ENCODE data around the gene CFAP299. TPM values are rescaled to one million over a fixed set of nuclear protein-coding genes. Genes with fewer than 3 reads are reported as not detected.

CFAP299 gene
- total and polyA plus RNA-seq, 9 of the 15 experiments (the other 6 are each of a cell fraction or from before 2014, with no cell fraction given) = 0.09 to 3.0 (median 0.76) TPM

- peak; percentile 38; the same call in 1 of the 2 replicates for TF ChIP-seq REST (IDR thresholded peaks at IDR 0.05; ENCODE audit: borderline replicate concordance)
- no peak for TF ChIP-seq REST (CRISPR knock-in tag; IDR thresholded peaks at IDR 0.05; ENCODE audit: low read depth)
- TF ChIP-seq CBFA2T2 (conservative IDR thresholded peaks at IDR 0.05) = peak; percentile 93
- peak; percentile 88 for TF ChIP-seq TAL1 (IDR thresholded peaks at IDR 0.05)
- TF ChIP-seq TRIM24 (IDR thresholded peaks at IDR 0.05) = peak; percentile 81 to 83
- TF ChIP-seq NFE2 (IDR thresholded peaks at IDR 0.05; ENCODE audit: low read depth) = 0 out of 2 replicates have a peak, but pooled peaks have one; percentile 26
- TF ChIP-seq ZNF639 (CRISPR knock-in tag; conservative IDR thresholded peaks at IDR 0.05 in 1 of 2, IDR thresholded peaks at IDR 0.05 in 1 of 2) = peak in 1 of 2 experiments; percentile 65; a peak in 1 of 4 replicates
- peak; percentile 65 for TF ChIP-seq MTA2 (IDR thresholded peaks at IDR 0.05; ENCODE audit: low read depth)
- no peak for TF ChIP-seq PTTG1 (tag; IDR thresholded peaks at IDR 0.05; ENCODE audit: low read depth)
- 0 out of 2 replicates have a peak, but pooled peaks have one; percentile 44 for TF ChIP-seq DPF2 (IDR thresholded peaks at IDR 0.05)
- no peak for TF ChIP-seq NCOA2 (IDR thresholded peaks at IDR 0.05; ENCODE audit: partially characterized antibody in 2 of 2)
- peak; percentile 56 for TF ChIP-seq PKNOX1 (IDR thresholded peaks at IDR 0.05)
- TF ChIP-seq TCF3 (CRISPR knock-in tag; IDR thresholded peaks at IDR 0.05) = peak; percentile 72
- peak; percentile 27; the same call in 1 of the 2 replicates for TF ChIP-seq C11orf30 (IDR thresholded peaks at IDR 0.05; ENCODE audit: low read depth)
- TF ChIP-seq KLF16 (IDR thresholded peaks at IDR 0.05) = peak; percentile 87
- TF ChIP-seq NFIC (IDR thresholded peaks at IDR 0.05) = peak; percentile 51; the same call in 1 of the 2 replicates
- TF ChIP-seq STAT6 (CRISPR knock-in tag; IDR thresholded peaks at IDR 0.05) = no peak
Measured at GRCh38 chr4:80507077-80507476, 171.5 kb downstream of the CFAP299 start (continued).

Data from K562 (cell line).